Adipocyte (in vitro differentiated cells): ENCODE data around the gene PLCB3.

ENCODE experiments used
- DNase-seq: peaks from one replicate; pipeline ENCODE4 v3.0.0-alpha.2; 2015; ENCODE audit warnings: low read depth
- H3K27me3 ChIP-seq: replicated peaks from 2 replicates; pipeline ENCODE4 v1.7.0; 2013; ENCODE audit warnings: mild to moderate bottlenecking, low read length, moderate library complexity; ENCODE audit not compliant: control insufficient read depth, insufficient read depth
- H3K36me3 ChIP-seq: 2 replicates; pipeline ENCODE4 v1.7.0; 2013; ENCODE audit warnings: low read length, mild to moderate bottlenecking, moderate library complexity; ENCODE audit not compliant: control insufficient read depth, insufficient read depth, severe bottlenecking
- H3K4me1 ChIP-seq: 2 replicates; pipeline ENCODE4 v1.7.0; 2013; ENCODE audit warnings: mild to moderate bottlenecking, low read length, moderate library complexity; ENCODE audit not compliant: control insufficient read depth, insufficient read depth
- H3K4me3 ChIP-seq: 2 replicates; pipeline ENCODE4 v1.7.0; 2013; ENCODE audit warnings: mild to moderate bottlenecking, low read length, moderate library complexity
- H3K9ac ChIP-seq: 2 replicates; pipeline ENCODE4 v1.7.0; 2013; ENCODE audit warnings: mild to moderate bottlenecking, low read length, moderate library complexity
- H3K9me3 ChIP-seq: 2 replicates; pipeline ENCODE4 v1.7.0; 2013; ENCODE audit warnings: mild to moderate bottlenecking, low read length, moderate library complexity; ENCODE audit not compliant: control insufficient read depth

PLCB3 gene

GRCh38 chr11:64316672-64317324, 65.5 kb downstream of the PLCB3 start:
- Histone ChIP-seq H3K4me1 (peaks cover 41% of the 10 kb centered on the region), H3K27me3 (no peaks in the 10 kb centered on the region), H3K9me3 (no peaks in the 10 kb centered on the region), H3K4me3 (peak overlapping the region; percentile 91), H3K9ac (peak overlapping the region; percentile 93), H3K36me3 (peaks cover 29% of the 10 kb centered on the region)
- no peak for DNase-seq

DNA sequence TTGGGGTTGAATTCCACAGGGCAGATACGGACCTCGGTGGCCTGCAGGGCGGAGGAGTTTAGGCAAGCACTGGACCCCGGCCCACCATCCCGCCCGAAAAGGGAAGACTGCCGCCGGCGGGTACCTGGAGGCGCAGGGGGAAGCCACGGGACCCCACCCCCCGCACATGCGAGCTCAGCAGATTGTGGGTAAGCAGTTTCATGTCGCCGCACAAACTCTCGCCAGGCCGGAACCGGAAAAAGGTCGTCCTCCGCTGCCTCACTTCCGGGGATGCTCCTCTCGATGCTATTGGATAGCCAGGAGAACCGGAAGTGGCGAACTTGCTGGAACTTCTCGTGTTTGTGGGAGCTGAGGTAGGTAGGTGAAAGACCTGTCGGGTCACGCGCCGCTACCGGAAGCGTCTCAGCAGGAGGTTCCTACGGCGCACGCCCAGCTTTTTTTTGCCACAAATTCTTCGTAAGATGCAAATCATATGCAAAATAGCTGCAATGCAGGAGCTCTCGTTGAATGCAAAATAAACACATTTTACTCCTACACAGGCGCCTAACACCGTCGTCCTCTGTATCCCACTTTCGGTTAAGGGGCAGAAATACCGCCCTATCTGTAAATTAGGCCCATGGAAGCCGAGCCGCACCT, 66.1 kb downstream of the PLCB3 start, which contains the start of gene TRMT112:
TSS of gene TRMT112 (minus strand) at position 235 of the 636 bp plus-strand sequence. CDS start at position 202, 33 bp downstream.
- peak; percentile 98 for DNase-seq
- H3K36me3 ChIP-seq: peaks cover 35% of the 10 kb centered on the region

GRCh38 chr11:64317961-64318765, 66.8 kb downstream of the PLCB3 start, which contains the start of gene PRDX5:
Gene PRDX5, plus strand, starts transcription at chr11:64318121. Its CDS starts 95 bp downstream, at chr11:64318216.
- Histone ChIP-seq H3K4me1 (peaks cover 35% of the 10 kb centered on the region), H3K4me3 (peak within 1 kb of the TSS; percentile 91), H3K27me3 (no peaks in the 10 kb centered on the region), H3K36me3 (peaks cover 37% of the 10 kb centered on the region), H3K9ac (peak within 1 kb of the TSS; percentile 93), H3K9me3 (no peaks in the 10 kb centered on the region)
- peak; percentile 99 for DNase-seq

More for the DNA sequence above, 66.1 kb downstream of the PLCB3 start, which contains the start of gene TRMT112:
- H3K27me3 ChIP-seq: no peaks in the 10 kb centered on the region
- no peaks in the 10 kb centered on the region for H3K9me3 ChIP-seq
- H3K4me3 ChIP-seq: peak within 1 kb of the TSS; percentile 91
- peak within 1 kb of the TSS; percentile 93 for H3K9ac ChIP-seq
- peaks cover 41% of the 10 kb centered on the region for H3K4me1 ChIP-seq
